AG08395 (cell line): ENCODE results near the gene EOMES.
A peak's percentile ranks its signal among the peaks of the same experiment; 100 is the strongest.

Experiments
- DNase-seq: peaks from one replicate; pipeline ENCODE4 v3.0.0; 2012; ENCODE audit warnings: mixed read lengths, low spot score

EOMES gene

GRCh38 chr3:27720899-27721716, 1.0 kb downstream of the EOMES start:
- no peak for DNase-seq

- no peak for DNase-seq
Observed at GRCh38 chr3:27719314-27720003, 2.7 kb downstream of the EOMES start.

GRCh38 chr3:27718459-27718858, 3.7 kb downstream of the EOMES start:
- no peak for DNase-seq

GRCh38 chr3:27717200-27717852, 4.8 kb downstream of the EOMES start:
- no peak for DNase-seq

GRCh38 chr3:27716309-27716708, 5.8 kb downstream of the EOMES start:
- no peak for DNase-seq

GRCh38 chr3:27715863-27716262, 6.3 kb downstream of the EOMES start:
- DNase-seq = no peak

GRCh38 chr3:27715454-27715806, 6.7 kb downstream of the EOMES start:
- DNase-seq = no peak

GRCh38 chr3:27714692-27715453, 7.2 kb downstream of the EOMES start:
- no peak for DNase-seq

GRCh38 chr3:27714146-27714526, 8.0 kb downstream of the EOMES start:
- no peak for DNase-seq

GRCh38 chr3:27713435-27714145, 8.5 kb downstream of the EOMES start:
- no peak for DNase-seq

- no peak for DNase-seq
Observed at GRCh38 chr3:27713078-27713423, 9.1 kb downstream of the EOMES start.

GRCh38 chr3:27712136-27713077, 9.7 kb downstream of the EOMES start:
- peak; percentile 89 for DNase-seq

GRCh38 chr3:27708250-27708649, 13.9 kb downstream of the EOMES start:
- no peak for DNase-seq

- DNase-seq = no peak
Observed at GRCh38 chr3:27699067-27699466, 23.1 kb downstream of the EOMES start.

- DNase-seq = no peak
Observed at GRCh38 chr3:27696906-27697305, 25.2 kb downstream of the EOMES start.

GRCh38 chr3:27695636-27696035, 26.5 kb downstream of the EOMES start:
- DNase-seq = no peak

GRCh38 chr3:27688053-27688452, 34.1 kb downstream of the EOMES start:
- no peak for DNase-seq

- peak; percentile 50 for DNase-seq
Observed at GRCh38 chr3:27686642-27687041, 35.5 kb downstream of the EOMES start.

GRCh38 chr3:27685474-27685873, 36.6 kb downstream of the EOMES start:
- no peak for DNase-seq

- DNase-seq = no peak
Observed at GRCh38 chr3:27684302-27684701, 37.8 kb downstream of the EOMES start.
